Tongue (tissue), 2 donors: ENCODE results near the gene PCBD2. TPM values are rescaled to one million over a fixed set of nuclear protein-coding genes. Genes with fewer than 3 reads are reported as not detected.
A peak's percentile ranks its signal among the peaks of the same experiment; 100 is the strongest.
"Not testable (repeated sequence)": the region's sequence is repeated elsewhere in the genome, so short reads cannot be mapped to it uniquely, and the experiment has no call there.

Experiments used
- DNase-seq: peaks from one replicate; pipeline ENCODE4 v3.0.0-alpha.2; 2015
- total RNA-seq: library from RNA; depleted of rRNA; stranded (reverse); fragments of >200 nt; gene quantifications from one replicate; pipeline ENCODE4 v1.2.3, GENCODE V29; 2014

The PCBD2 gene
- total RNA-seq, result 16.3 TPM

GRCh38 chr5:134904610-134905245 lies at the start of gene PCBD2:
Gene PCBD2 (plus strand): TSS chr5:134905131. CDS start chr5:134905140, 9 bp downstream.
- peak; percentile 95 for DNase-seq

- DNase-seq, result not testable (repeated sequence)
Measured at GRCh38 chr5:134856465-134856864, 48.5 kb upstream of the PCBD2 start.

GRCh38 chr5:134857401-134857800 lies 47.5 kb upstream of the PCBD2 start:
- no peak for DNase-seq

GRCh38 chr5:134864707-134865106 lies 40.2 kb upstream of the PCBD2 start:
- no peak for DNase-seq

GRCh38 chr5:134873494-134873893 lies 31.4 kb upstream of the PCBD2 start:
- no peak for DNase-seq

- DNase-seq, result peak; percentile 93
Measured at GRCh38 chr5:134873987-134874830, 30.7 kb upstream of the PCBD2 start, which contains the start of gene TXNDC15. Gene TXNDC15 (plus strand): TSS chr5:134874371. CDS start chr5:134874428, 57 bp downstream.

- peak; percentile 85 for DNase-seq
Measured at GRCh38 chr5:134874831-134875655, 29.9 kb upstream of the PCBD2 start.

GRCh38 chr5:134877159-134877558 lies 27.8 kb upstream of the PCBD2 start:
- DNase-seq, result no peak

- DNase-seq, result no peak
Measured at GRCh38 chr5:134878403-134878802, 26.5 kb upstream of the PCBD2 start.

- DNase-seq, result no peak
Measured at GRCh38 chr5:134879456-134879855, 25.5 kb upstream of the PCBD2 start.

GRCh38 chr5:134880937-134881336 lies 24.0 kb upstream of the PCBD2 start:
- DNase-seq, result not testable (repeated sequence)

- DNase-seq, result not testable (repeated sequence)
Measured at GRCh38 chr5:134881711-134882110, 23.2 kb upstream of the PCBD2 start.

- DNase-seq, result no peak
Measured at GRCh38 chr5:134887593-134888159, 17.3 kb upstream of the PCBD2 start.

- DNase-seq, result no peak
Measured at GRCh38 chr5:134889335-134889734, 15.6 kb upstream of the PCBD2 start.

- no peak for DNase-seq
Measured at GRCh38 chr5:134891473-134891872, 13.5 kb upstream of the PCBD2 start.

- no peak for DNase-seq
Measured at GRCh38 chr5:134892282-134892681, 12.6 kb upstream of the PCBD2 start.

GRCh38 chr5:134892926-134893325 lies 12.0 kb upstream of the PCBD2 start:
- DNase-seq, result no peak

GRCh38 chr5:134893748-134894505 lies 11.0 kb upstream of the PCBD2 start:
- no peak for DNase-seq

GRCh38 chr5:134902071-134902801 lies 2.7 kb upstream of the PCBD2 start:
- DNase-seq, result no peak

GRCh38 chr5:134905246-134905996 lies 490 bp downstream of the PCBD2 start:
- peak; percentile 89 for DNase-seq
